Medulla oblongata (tissue), 1 donor: Measurements from ENCODE around the gene WWTR1.

Source experiments
- DNase-seq: peaks from one replicate; pipeline ENCODE4 v3.0.0-alpha.2; 2015; ENCODE audit errors: extremely low spot score

Gene WWTR1

GRCh38 chr3:149593418-149594160 lies 64.2 kb downstream of the WWTR1 start:
- DNase-seq, result no peak

- DNase-seq, result no peak
Measured at GRCh38 chr3:149592758-149593240, 65.0 kb downstream of the WWTR1 start.

DNA sequence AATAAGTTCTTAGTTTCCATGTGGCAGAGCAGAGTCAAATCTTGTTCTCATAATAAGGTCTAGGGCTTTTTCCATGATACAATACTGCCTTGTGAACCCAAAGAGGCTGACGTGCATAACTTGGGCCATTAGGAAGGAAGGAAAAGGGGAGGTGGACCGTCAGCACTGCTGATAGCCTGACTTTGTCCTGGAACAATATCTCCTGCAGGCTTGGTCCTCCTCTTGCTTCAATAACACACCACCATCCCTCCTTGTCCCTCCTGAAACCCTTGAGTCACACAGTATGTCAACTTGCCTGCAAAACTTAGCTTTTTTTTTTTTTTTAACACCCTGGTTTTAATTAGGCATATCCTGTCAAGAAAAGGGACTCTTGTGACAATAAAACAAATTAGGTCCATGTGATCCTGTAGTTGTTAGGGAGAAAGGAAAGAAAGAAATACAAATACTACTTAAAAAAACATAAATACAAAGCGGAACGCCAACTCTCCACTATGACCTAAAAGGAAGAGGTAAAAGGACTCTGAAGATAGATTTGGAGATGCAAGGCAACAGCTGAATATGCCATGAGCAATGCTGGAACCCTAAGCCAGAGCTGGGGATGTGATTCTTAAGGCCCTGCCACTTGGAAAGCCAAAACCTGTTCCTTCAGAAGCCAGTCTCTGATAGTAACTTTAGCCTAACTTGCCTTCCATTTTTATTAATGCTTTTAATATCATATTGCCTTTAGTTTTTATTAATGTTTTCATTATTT lies 67.0 kb downstream of the WWTR1 start:
- DNase-seq, result no peak

DNA sequence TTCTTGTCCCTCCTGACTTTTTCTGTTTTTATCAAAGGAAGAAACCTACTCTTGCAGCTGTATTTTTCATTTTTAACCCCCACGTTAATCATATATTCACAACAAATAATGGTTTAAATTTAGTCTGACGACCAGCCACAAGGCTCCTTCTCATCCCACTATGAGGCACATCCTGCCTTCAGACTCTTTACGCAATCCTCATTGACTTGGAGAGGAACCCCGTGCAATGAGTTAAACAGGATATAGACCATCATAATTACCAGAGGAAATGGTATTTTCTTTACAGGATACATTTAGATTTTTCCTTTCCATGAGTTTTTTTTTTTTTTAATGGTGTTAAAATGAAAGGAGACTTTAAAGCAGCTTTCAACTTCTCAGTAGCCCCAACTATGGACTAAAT lies 68.5 kb downstream of the WWTR1 start:
- DNase-seq, result no peak

GRCh38 chr3:149588909-149589308 lies 68.9 kb downstream of the WWTR1 start:
- DNase-seq, result no peak

- no peak for DNase-seq
Measured at GRCh38 chr3:149587383-149587782, 70.4 kb downstream of the WWTR1 start.

GRCh38 chr3:149586871-149587270 lies 71.0 kb downstream of the WWTR1 start:
- DNase-seq, result no peak

DNA sequence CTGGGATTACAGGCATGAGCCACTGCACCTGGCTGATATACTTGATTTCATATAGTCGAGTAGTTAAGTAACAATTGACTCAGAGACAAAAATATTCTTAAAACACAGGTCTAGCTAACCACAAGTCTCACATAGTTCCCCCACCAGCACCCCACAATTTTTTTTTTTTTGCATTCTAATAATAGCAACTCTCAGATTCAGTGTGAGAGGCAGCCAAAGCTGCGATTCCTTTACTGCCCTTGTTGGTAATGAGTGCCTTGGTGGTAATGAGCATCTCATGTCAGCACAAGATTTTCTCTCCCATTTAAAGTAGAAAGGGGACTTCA lies 72.5 kb downstream of the WWTR1 start:
- DNase-seq, result no peak

GRCh38 chr3:149583921-149584635 lies 73.7 kb downstream of the WWTR1 start:
- no peak for DNase-seq

GRCh38 chr3:149582395-149582794 lies 75.4 kb downstream of the WWTR1 start:
- no peak for DNase-seq

DNA sequence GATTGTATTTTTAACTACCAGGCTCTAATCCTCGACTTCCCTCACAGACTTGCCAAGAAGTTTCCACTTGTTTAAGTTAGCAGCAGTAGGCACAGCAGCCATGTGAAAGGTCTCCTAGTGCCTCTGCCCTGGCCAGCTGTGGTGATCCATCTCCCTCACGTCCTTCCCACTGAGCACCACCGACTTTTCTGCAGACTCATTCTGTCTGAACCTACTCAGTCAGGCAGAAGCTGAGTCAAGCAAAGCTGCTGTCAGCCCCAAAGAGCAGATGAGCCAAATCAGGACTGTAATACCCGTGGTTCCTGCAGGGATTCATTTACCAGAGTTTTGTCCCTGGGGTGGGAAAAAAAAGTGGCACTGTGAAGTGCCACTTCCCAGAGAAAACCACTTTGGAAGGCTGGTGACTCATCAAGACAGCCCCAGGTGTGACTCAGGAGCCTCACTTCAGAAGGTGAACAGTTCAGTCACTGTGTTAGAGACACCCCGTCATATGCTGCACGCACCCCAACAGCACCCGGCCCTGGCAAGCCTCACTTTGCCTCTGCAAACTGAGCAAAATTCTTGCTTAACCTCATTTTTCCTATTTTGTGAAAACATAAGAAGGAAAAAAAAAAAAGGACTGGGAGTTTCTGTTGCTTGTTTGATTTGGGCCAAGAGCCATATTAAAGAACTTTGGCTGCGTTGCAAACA lies 76.0 kb downstream of the WWTR1 start:
- peak; percentile 39 for DNase-seq

DNA sequence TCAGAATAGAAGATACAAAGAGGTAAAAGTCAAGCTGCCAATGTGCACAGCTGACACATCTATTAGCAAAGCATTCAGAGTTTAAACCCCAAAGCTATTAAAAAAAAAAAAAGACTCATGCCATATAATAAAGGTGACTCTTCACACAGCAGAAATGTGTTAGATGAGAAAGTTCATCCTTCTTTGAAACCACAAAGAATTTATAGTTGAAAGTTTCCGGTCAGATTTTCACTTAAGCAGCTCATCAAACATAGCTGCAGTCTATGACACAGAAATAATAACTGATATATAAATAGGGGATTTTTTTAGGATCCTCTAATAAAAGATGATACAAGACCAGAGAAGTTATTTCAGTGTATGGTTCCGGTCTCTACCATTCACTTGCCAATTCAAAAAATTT lies 76.6 kb downstream of the WWTR1 start:
- no peak for DNase-seq

GRCh38 chr3:149579838-149580542 lies 77.8 kb downstream of the WWTR1 start:
- DNase-seq, result no peak

- DNase-seq, result no peak
Measured at GRCh38 chr3:149579161-149579560, 78.7 kb downstream of the WWTR1 start.

DNA sequence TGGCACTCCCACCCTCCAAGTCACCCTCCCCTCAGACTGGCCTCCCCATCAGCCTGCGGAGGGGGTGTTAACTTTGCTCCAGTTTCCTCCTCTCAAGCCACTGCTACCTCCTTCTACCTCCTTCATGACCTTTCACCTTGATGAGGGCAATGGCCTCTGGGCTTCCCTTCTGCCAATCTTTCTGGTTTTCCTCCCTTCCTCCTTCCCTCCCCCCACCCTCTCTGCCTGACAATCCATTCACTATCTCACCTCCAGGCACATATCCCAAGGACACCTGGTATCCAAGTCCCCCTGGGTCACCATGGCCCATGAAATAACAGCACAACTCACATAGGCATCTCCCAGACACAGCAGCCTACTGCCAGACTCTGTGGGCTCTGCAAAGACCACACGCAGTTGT lies 80.0 kb downstream of the WWTR1 start:
- DNase-seq, result no peak

DNA sequence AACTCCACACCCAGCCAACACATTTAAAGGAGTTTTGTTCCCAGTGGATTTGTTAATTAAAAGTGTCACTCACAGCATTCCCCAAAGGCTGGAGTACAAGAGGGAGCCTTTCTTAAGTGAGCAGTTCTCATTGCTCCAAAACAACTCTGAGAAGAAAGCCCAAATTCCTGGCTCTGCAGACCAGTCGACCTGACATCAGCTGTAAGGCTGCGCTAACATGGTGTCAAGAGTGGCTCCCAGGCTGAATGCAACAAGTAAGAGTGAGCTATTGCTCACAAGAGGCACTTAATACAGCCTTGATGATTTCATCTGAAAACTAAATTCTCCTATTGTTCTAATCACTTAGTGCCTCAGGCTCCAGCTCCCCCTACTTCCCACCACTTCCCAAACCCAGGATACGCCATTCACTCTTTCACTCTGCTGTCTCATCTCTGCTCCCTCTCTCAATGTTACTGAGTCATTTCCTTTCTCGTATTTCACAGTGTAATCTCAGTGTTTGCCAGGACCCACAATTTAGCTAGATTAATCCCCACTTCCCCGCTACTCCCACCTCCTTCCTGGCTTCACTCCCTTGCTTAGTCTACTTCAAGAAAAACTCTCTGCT lies 81.8 kb downstream of the WWTR1 start:
- DNase-seq, result peak; percentile 44

DNA sequence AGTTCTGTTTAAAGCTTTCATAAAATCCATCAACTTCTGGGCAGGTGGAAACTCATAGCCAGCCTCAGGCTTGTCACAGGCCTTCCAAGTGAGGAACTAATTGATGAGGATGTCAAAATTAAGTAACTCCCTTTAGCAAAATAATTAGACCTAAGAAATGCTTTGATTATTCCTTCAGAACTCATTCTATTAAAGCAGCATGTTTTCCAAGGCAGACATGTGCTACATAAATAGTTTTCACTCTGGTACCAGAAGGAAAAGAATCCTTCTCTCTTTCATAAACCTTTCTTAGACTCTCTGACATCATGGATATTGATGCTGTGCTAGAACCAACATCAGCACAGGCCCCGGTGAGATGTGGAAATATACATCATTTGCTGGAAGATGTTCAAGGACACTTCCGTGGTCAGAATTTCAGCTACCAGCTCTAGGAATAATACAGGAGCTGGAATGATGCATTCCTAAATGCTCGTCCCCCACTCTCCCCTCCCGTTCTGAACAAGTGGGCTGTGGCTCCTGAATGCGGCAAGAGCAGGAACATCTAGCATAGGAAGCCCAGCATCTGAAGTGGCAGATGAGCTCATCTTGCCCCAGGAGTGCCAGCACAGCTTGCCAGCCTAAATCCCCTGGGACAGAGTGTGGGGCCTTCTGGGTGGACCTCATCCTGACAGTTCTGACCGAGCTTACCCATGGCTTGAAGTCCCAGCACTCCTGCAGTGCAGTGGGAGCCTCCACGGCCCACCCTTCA lies 82.4 kb downstream of the WWTR1 start:
- no peak for DNase-seq

GRCh38 chr3:149572796-149573414 lies 84.9 kb downstream of the WWTR1 start:
- DNase-seq, result no peak

DNA sequence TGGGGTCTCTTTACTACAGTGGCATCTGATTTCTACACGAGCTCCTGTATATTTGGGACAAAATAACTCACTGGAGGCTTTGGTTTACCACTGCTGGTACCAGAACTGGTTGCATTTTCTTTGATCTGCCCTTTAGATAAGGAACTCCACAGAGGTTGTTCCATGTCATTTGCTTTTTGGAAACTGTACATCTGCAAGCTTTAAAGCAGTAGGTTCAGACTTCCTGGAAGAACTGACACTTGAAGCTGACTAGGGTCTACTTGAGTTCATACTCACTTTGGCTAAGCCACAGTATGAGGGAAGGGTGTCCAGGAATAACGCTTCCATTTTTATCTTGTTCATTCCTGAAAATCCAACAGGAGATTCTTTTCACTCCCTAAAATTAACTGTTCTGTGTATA lies 86.4 kb downstream of the WWTR1 start:
- DNase-seq, result no peak

DNA sequence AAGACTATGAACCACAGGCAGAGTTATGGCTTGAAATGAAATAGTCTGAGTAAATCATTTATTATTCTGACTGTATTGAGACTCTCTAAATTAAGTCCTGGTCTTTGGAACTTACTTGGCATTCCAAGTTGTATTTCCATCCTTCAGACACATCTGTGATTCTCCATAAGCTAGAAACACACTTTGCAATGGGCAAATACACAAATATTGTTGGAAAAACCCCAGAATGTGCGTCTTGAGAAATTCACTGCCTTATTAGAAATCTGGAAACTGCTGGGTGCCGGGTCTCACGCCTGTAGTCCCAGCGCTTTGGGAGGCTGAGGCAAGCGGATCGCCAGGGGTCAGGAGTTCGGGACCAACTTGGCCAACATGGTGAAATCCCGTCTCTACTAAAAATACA lies 87.8 kb downstream of the WWTR1 start:
- DNase-seq, result no peak
